IPS-18c (cell line): ENCODE measurements around the gene P2RX1.

Source experiments
- H3K4me3 ChIP-seq: 2 replicates; pipeline ENCODE4 v1.7.0; 2013; ENCODE audit warnings: low read depth, mild to moderate bottlenecking, low read length, moderate library complexity; ENCODE audit not compliant: insufficient read depth
- H3K9me3 ChIP-seq: one replicate; pipeline ENCODE4 v1.6.1; 2013; ENCODE audit warnings: mild to moderate bottlenecking, low read length, moderate library complexity; ENCODE audit not compliant: control insufficient read depth, insufficient read depth

The P2RX1 gene

GRCh38 chr17:3915995-3916696 lies at the start of gene P2RX1:
TSS of gene P2RX1 (minus strand) at chr17:3916465. CDS start at chr17:3916225, 240 bp downstream.
- Histone ChIP-seq H3K4me3 (no peak within 1 kb of the TSS), H3K9me3 (no peaks in the 10 kb centered on the region)

DNA sequence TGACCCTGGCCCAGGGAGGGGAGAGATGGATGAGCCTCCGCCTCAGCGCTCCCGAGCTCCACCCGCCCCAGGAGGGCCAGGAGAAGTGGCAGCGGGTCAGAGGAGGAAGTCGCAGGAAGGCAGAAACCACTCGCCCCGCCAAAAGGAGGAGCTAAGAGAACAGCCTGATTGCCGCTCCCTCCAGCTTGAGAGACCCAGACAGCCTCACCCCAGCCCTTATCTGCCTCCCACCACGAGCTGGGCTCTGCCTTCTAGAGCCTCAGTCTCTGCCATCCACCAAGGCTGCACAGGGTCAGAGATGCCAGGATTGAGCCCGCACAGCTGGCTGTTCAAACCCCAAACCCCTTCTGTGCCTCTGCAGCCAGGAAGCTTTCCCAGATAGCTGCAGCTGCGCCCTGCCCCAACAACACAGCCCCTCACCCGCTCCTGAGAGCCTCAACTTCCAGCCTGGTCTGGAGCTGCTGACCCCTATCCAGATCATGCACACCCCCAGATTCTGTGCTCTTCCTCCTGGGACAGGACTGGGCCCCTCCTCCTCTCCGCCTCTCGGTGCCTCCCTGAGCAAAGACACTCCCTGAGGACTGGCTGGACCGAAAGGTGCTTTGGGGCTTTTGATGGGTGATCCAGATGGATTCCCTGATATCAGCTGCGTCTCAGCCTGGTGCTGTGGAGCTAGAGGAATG lies 49.0 kb upstream of the P2RX1 start:
- peak overlapping the region; percentile 59 for H3K4me3 ChIP-seq
- H3K9me3 ChIP-seq = no peaks in the 10 kb centered on the region

GRCh38 chr17:3964203-3965117 lies 48.2 kb upstream of the P2RX1 start, which contains the start of gene ATP2A3:
TSS of gene ATP2A3 (minus strand) at chr17:3964437. CDS start at chr17:3964291, 146 bp downstream.
- Histone ChIP-seq H3K4me3 (peak within 1 kb of the TSS; percentile 59), H3K9me3 (no peaks in the 10 kb centered on the region)

DNA sequence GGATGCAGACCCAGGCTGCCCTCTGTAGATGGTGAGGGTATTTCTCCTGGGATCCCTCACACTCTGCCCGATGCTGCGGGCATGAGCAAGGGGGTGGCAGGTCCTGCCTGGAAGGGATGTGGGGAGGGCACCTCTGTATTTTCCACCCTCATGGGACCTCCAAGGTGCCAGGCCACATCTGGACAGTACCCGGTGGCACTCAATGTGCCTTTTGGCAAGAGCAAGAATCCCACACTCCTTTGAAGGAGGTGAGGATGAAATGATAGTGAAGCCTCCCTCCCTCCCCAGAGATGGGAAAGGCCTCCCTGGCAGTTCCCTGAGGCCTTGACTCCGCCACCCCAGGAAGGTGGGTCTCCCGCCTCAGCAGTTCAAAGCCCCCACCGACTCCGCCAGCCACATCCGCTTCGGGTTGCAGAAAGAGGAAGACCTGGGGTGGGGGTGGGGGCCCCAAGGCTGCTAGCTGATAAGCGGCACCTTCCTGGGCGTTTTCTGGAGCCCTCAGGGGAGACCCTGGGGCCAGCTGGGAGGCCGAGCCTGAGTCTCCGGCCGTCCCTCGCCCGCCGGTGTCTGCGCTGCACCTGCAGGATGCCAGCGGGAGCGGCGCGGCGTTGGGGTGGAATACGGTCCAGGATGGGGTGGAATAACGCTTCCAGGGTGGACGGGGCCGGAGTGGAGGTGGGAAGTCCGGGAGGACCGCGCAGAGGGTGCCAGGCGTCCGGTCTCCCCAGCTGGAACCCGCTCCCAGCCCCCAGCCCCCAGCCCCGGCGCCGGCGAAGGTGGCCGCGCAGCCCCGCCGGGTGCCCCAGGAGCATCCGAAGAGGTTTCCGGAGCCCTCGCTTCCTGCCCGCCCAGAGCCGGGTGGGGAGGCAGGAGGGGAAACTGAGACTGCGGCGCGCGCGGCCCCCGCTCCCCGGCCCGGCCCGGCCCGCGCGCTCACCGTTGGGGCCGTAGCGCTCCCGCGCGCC lies 47.3 kb upstream of the P2RX1 start:
- Histone ChIP-seq H3K4me3 (peak overlapping the region; percentile 59), H3K9me3 (no peaks in the 10 kb centered on the region)

GRCh38 chr17:3962965-3963236 lies 46.6 kb upstream of the P2RX1 start:
- H3K4me3 ChIP-seq = 0 out of 2 replicates have a peak overlapping the region, but pooled peaks have one; percentile 59
- H3K9me3 ChIP-seq = no peaks in the 10 kb centered on the region

DNA sequence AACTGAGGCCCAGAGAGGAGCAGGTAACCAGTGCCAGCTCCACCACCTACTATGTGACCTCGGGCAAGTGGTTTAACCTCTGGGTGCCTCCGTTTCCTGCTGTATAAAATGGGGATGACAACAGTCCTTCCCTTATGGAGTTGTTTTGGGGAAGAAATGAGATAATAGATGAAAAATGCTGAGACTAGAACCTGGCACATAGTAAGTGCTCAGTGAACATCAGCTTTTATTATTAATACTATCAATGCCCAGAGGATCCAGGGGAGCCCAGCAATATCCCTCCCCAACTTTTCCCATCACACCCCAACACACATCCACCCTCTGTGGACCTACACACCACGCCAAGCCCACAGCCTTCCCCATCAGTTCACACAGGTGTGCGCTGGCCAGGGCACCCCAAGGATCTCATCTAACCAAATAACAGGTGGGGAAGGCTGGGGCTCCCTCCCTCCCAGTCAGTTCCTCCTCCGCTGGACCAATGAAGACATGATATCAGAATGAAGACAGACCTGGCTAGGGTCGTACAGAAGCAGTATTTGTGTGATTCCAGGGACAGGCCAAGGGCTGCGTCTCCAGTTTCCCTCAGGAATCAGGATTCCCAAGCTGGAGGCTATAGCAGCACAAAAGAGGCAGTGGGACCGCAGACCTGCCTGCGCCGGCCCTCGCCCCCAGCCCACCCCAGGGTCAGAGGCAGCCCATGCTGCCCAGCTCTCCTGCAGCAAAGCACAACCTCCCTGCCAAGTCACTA lies 46.1 kb upstream of the P2RX1 start:
- H3K4me3 ChIP-seq = no peak overlapping the region
- no peaks in the 10 kb centered on the region for H3K9me3 ChIP-seq

DNA sequence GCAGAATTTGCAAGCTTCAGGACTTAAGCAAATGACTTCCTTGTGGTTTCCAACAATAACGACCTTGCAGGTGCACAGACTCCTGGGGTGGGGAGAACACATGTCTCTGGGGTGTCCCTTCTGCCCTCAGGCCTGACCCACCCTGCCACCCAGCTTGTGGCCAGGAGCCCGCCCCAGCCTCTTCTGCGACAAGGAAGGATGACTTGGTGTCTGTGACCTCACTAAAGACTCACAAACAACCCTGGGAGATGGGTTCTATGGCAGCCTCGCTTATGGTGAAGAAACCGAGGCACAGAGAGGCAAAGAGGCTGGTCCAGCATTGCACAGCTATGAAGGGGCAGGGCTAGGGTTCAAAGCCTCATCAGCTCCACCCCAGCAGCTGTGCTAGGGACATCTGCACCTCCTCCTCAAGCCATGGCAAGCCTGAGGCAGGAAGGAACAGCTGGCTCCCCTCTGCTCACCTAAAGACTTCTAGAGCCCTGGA lies 45.3 kb upstream of the P2RX1 start:
- no peak overlapping the region for H3K4me3 ChIP-seq
- no peaks in the 10 kb centered on the region for H3K9me3 ChIP-seq

GRCh38 chr17:3960764-3961163 lies 44.5 kb upstream of the P2RX1 start:
- Histone ChIP-seq H3K9me3 (no peaks in the 10 kb centered on the region), H3K4me3 (no peak overlapping the region)

DNA sequence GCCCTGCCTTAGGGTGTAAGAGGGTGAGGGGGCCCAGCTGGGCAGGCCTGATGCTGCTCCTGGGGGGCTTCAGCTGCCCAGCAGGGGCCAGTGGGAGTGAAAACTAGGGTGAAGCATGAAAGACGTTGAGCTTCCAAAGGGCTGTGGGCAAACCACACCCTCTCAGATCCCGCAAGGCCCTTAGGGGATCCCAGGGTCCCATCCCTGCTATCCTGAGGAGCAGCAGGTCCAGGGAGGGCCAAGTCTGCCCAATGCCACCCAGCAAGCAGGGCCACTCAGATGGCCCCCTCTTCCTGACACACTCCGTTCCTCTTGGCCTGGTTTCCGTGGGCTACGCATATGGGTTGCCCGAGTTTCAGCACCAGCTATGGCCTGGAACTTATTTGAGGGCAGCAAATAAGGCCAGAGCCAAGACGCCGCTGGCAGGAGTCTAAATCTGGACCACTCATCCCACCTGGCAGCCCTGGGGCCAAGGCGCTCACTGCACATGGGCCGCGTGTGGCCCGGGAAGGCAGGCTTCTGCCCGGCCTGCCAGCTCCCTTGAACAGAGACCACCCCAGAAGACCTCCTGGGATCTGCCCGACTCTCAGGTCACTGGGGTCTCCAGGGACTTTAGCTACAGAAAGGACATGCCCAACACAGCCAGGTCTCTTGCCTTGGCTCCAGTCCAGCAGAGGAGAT lies 43.8 kb upstream of the P2RX1 start:
- Histone ChIP-seq H3K9me3 (no peaks in the 10 kb centered on the region), H3K4me3 (no peak overlapping the region)

GRCh38 chr17:3959295-3959899 lies 43.1 kb upstream of the P2RX1 start:
- Histone ChIP-seq H3K4me3 (no peak overlapping the region; the same call in 1 of the 2 replicates), H3K9me3 (no peaks in the 10 kb centered on the region)

DNA sequence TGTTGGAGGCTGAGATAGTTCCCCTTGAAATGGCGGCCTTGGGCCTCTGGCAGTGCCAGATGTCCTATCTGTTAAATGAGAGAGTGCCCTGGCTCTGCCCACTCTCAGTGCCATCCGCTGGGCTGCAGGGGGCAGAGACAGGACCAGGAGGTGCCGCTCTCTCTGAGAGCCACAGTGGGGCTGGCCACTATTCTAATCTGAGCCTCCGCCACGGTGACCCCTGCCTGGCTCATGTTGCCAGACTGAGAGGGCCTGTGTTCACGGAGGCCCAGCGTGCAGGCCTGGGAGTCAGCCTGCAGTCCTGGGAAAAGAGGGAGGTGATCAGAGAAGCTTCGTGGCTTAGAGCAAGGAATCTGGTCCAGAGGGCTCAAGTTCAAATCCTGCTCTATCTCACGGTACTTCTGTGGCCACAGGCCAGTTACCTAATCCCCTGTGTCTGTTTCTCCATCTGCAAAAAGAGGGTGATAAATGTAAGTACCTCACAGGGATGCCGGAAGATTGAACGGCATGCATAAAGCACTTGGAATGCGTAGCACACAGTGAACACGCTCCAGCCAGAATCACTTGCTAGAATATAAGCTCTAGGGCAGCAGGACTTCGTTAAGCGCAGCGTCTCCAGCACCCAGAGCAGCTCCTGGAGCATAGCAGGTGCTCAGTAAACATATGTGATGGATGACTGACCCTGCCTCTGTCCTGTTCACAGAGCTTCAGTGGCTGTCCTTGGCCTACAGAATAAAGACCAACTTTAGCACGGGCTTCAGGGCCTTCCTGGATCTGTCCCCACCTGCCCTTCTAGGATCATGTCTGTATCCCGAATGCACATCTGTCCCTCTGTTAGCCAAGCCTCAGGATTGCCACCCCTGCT lies 41.7 kb upstream of the P2RX1 start:
- no peaks in the 10 kb centered on the region for H3K9me3 ChIP-seq
- H3K4me3 ChIP-seq = no peak overlapping the region

- no peak overlapping the region for H3K4me3 ChIP-seq
These were observed 40.7 kb upstream of the P2RX1 start for GRCh38 chr17:3956983-3957382.

DNA sequence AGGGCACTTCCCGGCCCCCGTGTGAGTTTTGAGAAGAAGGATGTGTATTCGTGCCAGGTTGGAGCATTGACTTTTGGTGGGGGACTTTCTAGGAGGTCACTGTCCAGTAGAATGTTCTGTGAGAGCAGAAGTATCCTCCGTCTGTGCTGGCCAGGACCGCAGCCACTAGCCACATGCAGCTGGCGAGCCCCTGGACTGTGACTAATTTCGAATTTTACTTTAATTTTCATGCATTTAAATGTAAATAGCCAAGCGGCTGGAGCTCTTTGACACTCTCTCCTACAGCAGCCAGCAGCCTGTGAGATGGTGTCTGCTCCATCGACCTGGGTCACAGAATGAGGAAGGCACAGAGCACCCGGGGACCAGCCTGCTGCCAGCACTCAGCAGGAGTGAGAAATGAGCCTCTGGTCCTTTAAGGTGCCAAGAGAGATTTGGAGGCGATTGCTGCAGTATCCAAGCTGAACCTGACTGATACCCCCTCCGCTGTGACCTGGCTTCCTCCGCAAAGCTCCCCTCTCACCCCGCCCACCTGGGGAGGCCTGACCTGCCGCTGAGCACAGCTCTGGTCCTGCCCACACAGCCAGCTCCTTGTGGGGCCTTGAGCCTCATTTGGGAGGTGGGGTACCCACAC lies 40.2 kb upstream of the P2RX1 start:
- Histone ChIP-seq H3K9me3 (no peaks in the 10 kb centered on the region), H3K4me3 (no peak overlapping the region)

More at GRCh38 chr17:3956983-3957382, 40.7 kb upstream of the P2RX1 start:
- H3K9me3 ChIP-seq = no peaks in the 10 kb centered on the region

GRCh38 chr17:3955673-3955988 lies 39.4 kb upstream of the P2RX1 start:
- no peak overlapping the region for H3K4me3 ChIP-seq
- H3K9me3 ChIP-seq = no peaks in the 10 kb centered on the region
